Stimulated activated CD8-positive, alpha-beta memory T cell treated with anti-CD3 and anti-CD28 coated beads, Interleukin-15, amount 100 ng/mL, for 48 hours (primary cell): ENCODE data around the gene CCDC60.

Experiments
- DNase-seq, 2 donors: peaks; one replicate each; pipeline ENCODE4 v3.0.0-alpha.2; 2020; ENCODE audit warnings: low read depth in 2 of 2

The CCDC60 gene, protein sequence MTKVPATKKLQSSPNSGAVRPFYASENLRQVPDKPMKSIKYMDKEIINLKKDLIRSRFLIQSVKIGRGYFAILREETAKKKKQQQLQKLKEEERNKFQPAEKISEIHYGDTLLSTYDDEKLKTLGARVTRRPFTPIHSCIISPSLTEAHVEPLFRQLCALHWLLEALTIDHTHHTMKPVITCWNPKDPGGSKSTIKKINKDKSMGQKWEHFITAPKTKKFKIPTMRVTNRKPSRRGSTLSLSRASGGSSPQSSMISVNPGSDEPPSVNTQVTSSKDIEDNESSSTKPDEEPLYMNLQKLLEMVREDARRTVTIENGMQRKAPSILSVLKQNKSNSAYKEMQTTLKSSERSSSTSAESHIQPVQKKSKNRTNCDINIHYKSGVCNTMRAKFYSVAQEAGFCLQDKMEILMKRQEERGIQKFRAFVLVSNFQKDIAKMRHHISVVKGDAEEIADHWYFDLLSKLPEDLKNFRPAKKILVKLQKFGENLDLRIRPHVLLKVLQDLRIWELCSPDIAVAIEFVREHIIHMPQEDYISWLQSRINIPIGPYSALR

DNA sequence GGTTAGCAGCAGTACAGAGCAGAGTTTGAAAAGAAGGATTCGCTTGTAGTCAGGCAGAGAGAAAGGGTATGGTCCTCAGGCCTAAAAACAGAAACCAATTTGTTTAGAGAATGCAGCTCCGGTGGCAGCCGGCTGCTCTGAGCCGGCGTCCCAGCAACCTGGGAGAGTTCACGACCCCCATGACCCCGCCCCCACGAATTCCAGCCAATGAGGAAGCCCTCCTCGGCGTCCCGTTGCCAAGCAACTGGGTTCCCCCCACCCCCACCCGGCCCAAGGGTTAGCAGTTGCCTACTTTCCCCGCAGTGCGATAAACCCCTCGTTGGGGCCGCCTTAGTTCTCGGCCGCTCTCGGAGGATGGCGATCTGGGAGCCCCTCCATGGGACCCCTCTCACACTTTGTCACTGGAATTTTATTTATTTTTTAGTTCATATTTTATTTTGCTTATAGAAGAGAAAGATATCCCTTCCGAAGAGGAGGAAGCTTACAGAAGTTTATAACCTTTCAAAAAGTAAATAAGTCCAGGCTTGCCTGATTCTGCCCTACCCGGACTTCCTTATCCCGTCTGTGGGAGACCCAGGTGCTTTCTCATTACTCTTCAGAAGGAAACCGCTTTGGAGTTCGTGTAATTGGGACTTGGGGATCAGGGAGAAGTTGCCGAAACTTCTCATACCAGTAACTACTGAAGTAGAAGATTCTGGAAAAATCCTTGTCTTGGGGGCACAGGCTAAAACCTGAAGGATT is at the start of gene CCDC60:
CCDC60 (plus strand) TSS at position 300 of the 741 bp plus-strand sequence. CDS start 448 bp downstream, outside the sequence.
- no peak for DNase-seq

DNA sequence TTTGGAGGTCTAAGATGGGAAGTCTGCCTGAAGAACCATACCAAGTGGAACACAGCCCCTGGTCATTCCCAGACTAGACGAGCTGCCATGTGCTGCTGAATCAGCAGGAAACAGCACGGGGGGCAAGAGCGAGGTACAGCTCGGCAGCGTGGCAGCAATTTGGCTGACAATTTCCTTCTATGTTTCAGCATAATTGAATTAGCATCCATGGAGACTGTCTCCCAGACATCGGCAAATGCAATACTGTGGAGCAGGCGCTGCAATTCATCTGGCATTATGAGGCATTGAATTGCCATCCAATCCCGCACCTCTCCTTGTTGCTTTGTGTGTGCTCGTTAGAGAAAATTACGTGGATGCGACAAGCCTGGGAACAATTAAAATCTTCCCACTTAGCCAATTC is 46.0 kb upstream of the CCDC60 start:
- DNase-seq: no peak

DNA sequence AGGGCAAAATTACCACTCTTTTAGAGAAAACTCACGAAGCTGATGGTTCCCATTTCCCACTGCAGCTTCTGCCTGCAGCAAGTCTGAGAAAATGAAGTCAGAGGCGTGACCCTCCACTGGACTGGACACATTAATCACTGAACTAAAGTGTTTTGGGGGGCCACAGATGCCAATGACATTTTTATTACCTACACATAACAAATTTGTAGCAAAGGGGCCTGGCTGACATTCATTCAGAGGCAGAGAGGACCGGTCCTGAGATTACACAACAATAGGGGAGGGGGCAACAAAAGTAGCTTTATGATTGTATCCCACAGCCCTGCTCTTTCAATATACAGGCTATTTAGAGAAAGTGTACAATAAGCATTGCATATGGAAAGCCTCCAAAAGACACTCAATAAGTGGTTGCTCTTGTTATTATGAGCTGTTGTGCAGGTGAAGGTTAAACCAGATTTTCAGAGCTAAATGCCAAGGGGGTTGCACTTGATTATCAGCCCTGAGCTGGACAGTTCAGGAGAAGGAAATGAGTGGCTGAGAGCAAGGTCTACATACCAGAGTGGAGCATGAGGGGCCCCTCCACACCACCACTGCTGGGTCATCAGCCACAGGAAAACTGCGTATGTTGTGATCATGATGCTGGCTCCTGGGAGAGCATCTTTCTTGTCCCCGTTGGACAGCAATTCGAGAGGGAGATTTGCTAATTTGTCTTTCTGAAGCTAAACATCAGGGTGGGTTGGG is 41.5 kb upstream of the CCDC60 start:
- no peak for DNase-seq

DNA sequence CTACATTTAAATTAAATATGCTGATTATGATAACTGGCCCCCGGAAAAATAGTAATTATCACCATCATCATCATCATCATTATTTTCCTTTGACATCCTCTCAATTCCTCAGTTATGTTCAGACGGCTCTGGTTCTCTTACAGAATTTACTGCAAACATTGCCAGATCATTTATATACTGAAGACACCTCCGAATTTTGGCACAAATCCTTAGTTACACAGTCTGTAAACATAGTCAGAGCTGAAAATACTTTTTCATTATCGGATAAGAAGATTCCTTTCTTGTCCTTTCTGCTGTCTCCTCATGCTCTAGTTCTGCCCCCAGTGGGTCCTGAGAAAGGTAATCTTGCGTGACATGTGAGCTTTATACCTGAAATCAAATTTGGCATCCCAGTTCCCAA is 40.3 kb upstream of the CCDC60 start:
- no peak for DNase-seq

DNA sequence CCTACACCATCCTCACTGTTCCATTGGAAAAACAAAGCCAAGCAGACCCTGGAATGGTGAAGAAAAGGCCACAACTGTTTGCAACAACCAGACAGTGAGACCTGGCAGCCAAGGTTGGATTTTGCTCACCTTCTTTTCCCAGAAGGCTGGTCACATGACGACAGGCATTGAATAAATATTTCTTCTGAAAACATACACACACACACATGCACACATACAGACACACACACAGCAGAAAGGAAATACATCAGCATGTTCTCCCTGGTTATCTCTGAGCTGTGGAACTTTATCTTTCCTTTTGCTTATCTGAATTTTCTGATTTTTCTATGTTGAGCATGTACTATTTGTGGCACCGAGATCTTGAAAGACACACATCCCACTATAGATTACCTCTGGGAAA is 38.0 kb upstream of the CCDC60 start:
- no peak for DNase-seq

DNA sequence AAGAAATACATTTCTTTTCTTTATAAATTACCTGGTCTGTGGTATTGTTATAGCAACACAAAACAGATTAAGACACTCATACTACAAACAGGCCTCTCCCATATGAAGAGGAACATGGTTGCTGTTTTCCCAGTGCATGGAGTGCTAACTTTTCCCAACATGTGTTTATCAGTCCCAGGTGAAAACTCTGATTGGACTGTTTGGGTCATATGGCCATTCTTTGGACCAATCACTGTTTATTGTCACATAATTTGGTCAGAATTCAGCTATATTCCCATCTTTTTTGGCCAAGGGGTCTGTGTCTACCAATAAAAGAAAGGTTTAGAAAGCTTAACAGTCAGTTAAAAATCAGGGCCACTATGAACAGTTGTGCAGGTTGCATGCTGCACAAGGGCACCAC is 35.4 kb upstream of the CCDC60 start:
- DNase-seq: no peak

DNA sequence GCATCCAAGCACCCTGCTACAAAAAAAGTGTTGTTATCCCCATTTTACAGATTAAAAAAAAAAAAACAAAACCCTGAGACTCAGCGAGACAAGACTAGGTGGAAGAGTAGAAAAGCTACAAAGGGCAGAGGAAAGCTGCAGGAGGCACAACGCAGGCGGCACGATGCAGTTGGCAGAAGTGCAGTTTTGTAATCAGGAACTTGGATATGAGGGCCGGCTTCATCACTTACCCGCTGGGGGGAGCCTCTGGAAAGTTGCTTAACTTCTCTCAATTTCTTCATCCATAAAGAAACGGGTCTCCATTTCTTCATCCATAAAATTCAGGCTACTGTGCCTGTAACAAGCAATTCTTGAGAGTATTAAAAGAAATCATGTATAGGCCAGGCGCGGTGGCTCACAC is 33.1 kb upstream of the CCDC60 start:
- no peak for DNase-seq

DNA sequence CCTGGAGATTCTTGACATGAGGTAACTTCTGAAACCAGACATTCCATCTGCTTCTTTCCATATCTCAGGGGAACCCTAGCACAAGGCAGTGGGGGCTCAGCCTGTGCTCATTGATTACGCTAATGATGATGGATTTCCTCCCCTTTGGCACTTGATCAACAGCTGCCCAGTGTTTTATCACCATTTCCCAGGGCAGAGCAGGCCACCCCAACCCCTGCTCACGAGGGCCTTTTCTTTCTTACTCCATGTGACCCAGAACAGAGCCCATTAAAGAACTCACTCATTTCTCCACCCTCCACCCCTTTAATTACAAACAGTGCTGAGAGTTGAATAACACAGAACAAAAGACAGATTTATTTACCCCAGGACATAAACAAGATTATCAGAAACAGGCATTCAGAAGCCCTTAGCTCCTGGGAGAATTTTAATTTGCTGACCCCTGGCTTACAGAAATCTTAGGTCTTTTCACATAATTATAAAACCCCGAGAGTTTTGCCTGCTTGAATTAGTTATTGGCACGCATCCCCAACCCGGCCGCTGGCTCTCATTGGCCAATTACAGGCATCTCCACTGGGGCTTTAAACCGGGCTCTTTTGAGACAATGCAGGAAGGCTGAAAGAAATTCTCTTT is 32.0 kb upstream of the CCDC60 start:
- DNase-seq: no peak

DNA sequence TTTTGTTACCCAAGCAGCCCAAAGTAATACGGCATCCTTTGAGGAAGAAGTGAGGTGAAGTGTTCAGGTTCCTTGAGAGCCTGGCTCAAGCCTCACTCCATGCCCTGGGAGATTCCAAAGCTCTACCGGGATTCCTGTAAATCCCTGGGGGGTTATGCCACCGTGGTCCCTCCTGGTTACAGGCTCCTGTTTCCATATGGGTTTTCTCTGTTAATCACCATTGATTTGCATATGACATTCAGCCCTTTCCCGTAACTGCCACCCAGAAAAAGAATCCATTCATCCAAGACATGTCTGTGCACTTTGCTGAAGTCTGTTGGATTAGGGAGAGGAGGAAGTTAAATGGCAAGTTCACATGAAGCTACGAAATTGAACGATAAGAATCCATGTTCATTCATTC is 27.9 kb upstream of the CCDC60 start:
- DNase-seq: no peak

DNA sequence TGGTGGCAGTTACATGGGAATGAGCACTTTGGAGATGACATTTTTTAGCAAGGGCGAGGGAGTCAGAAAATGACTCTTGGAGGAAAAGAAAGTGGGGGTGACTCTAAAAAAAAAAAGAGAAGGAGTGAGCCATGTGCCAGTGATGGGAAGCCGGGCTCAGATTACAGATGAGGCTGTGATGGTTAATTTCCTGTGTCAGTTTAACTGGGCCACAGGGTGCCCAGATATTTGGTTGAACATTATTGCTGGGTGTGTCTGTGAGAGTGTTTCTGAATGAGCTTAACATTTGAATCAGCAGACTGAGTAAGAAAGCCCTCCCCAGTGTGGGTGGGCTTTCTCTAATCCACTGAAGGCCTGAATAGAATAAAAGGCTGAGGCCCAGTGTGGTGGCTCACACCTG is 26.8 kb upstream of the CCDC60 start:
- DNase-seq: no peak

DNA sequence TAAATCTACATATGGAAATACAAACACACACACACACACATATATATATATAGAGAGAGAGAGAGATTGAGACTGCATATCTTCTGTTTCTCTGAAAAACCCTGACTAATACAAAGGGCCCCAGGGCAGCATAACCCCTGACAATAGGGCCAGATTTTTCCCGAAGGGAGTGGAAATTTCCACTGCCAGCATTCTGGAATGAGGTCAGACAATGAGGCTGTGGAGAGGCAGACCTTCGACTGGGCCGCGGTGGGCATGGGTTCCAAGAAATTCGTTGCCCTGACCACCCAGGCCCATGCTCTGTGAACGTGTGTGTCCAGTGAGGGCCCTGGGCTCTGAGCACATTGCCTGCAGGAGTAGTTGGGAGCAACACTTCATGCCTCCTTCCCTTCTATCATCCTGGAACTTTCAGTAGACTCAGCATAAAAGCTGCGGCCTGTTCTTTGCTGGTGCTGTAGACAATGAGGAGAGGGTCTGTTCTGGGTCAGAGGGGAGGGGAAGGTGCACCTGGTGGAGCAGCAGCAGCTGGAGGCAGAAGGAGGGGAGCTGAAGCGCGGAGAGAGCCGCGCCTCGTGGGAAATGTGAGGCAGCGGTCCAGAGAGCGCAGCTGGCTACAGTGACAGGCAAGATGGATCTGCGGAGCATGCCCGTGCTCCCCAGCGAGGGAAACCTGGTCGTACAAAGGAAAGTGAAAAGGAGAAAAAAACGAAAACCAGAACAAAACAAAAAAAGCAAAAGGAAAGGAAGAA is 25.6 kb upstream of the CCDC60 start:
- no peak for DNase-seq

DNA sequence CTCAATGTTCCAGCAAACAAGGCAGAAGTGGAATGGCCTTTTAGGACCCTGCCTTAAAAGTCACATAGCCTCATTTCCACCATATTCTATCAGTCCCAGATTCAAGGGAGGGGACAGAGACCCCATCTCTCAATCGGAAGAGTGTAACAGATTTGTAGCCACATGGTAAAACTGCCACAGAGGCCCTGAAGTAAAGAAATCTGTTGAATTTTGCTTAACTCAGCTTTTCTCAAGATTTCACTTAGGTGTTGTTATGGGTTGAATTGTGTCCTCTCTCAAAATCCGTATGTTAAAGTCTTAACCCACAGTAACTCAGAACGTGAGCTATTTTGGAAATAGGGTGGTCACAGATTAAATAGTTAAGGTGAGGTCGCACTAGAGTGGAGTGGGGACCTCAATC is 22.7 kb upstream of the CCDC60 start:
- DNase-seq: no peak

DNA sequence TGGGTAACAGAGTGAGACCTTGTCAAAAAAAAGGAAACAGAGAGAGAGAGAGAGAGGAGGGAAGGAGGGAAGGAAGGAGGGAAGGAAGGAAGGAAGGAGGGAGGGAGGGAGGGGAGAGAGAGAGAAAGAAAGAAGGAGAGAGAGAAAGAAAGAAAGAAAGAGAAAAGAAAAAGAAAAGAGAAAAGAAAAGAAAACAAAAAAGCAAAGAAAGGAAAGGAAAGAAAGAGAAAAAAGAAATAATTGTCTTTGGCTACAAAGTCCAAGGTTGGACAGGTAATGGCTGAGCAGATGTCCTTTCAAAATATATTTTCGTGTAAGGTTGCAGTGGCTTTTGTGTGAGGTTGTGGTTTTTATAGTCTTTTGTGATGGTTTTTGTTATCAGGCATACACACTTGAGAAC is 21.6 kb upstream of the CCDC60 start:
- no peak for DNase-seq

DNA sequence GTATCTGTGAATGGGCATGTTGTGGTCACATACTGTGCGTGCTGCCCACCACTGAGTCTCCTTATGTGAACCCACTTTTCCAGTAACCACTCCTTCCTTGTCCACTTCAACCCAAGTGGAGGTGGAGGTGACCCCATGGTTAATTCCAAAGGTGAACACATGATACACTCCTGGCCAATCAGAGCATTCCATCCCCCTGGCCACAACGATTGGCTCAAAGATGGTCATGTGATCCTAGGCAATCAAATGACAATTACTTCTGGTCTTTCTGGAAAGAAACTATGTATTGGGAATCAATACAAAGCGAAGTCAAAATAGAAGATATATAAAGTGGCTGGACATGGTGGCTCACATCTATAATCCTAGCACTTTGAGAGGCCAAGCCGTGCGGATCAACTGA is 20.2 kb upstream of the CCDC60 start:
- DNase-seq: no peak

DNA sequence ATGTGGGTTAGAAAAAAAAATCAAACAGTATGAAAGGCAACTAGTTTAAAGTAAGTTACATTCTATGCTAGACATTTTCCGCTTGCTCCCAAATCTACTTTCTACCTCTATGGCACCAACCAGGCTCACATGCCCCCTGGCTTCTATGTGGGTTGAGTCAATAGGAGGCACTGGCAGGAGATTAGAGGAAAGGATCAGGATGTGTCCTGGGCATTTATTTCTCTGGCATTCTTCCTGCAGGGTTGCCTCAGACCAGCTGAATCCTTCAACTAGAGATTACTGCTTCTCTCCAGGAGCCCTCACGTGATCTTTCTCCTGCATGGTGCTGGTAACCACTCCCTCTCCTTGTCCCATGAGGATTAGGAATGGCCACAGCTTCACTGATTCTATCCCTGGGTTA is 14.9 kb upstream of the CCDC60 start:
- DNase-seq: no peak

DNA sequence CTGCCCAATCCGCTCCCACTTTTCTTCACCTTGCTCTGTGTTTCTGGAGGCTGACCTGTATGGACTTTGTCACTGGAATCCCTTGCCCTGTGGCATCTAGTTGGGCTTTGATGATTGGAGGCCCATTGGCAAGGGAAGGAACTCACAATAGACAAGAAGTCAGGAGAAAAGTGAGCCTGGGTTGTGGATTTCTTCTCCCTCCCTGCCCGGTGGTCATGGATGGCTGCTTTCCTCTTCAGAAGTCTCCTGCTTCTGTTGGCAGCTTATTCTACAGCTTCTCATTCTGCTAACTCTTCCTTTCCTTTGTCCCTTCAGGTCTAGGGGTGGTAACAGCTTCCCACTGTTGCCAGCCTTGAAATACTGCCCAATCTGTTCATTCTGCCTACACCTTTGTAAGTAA is 13.9 kb upstream of the CCDC60 start:
- no peak for DNase-seq

DNA sequence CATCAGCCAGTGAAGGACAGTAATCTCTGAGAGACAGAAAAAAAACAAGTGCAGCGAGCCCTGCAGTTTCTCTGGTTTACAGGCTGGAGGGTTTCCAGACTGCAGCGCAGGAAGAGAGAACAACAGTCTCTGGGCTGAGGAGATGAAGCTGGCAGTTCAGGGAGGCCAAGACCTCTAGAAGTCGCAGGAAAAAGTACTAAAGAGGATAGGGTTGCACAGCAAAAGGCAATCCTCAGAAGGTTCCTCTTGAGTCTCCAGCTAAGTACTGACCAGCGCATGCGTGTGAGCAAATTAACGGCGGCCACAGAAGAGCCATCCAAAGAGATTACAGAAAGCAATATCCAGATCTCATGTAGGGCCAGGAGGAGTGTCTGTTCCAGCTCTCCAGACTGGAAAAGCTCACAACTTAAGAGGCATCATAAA is 12.2 kb upstream of the CCDC60 start:
- DNase-seq: no peak

DNA sequence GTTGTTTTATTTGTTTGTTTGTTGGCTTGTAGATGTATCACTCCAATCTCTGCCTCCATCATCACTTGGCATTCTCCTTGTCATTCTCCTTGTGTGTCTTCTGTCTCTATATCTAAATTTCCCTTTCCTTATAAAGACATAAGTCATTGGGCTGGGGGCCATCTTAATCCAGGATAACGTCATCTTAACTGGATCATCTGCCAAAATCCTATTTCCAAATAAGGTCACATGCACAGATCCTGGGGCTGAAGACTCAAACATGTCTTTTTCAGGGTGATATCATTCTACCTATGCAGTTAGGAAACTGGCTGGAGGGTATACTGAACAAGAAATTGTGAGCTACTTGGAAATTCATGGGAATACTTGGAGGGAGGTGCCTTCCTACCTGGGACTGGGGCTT is 8.7 kb upstream of the CCDC60 start:
- no peak for DNase-seq

DNA sequence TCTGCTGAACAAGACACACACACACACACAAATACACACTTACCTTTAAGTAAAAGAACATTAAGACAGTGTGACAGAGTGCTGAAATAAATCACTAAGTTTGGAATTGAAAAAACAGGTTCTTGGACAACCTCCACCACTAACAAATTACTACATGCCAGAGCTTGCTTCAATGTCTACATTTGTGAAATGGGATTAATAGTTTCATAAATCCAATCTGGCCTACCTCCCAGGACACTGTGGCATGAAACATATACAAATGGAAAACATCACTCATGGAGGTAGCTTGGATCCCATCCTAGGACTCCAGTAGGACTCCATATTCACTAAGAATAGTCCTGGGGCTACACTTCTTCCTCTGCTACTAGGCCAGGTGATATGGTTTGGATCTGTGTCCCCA is 8.2 kb upstream of the CCDC60 start:
- no peak for DNase-seq

DNA sequence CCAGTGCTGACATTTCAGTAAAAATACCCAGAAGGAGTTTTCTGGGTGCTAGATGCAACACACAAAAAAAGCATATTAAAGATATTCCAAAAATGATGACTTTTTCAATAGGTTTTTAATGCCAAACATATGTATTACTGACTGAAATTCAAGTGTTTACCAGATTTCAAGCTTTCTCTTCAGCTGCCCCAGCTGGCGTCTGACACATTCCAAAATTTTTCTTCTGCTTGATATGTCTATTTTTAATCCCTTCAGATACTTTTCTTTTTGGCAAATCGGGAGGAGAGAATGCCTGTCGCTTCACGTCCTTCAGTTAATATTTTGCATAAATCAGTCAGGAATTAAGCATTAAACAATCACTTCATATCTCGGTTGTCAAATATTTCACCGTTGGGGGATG is 7.1 kb upstream of the CCDC60 start:
- no peak for DNase-seq

DNA sequence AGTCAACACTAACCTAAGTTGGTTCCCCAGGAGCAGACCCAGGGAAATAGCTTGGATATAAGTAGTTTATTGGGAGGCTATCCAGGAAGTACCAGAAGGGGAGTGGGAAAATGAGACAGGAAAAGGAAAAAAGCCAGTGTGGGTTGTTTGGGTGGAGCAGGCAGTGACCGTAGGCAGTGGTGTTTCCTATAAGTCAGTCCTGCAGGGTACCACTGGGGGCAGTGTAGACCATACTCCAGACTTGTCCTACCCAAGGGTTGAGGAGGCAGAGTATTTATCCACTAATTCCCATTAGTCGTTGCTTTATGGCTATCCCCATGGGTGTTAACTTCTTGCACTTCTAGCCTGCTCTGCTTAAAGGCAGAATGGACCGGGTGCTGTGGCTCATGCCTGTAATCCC is 6.4 kb upstream of the CCDC60 start:
- DNase-seq: no peak
